ENCODE measurements around the gene ATP2C2.
"Not testable (repeated sequence)": the region's sequence is repeated elsewhere in the genome, so short reads cannot be mapped to it uniquely, and the experiment has no call there.

ATP2C2 gene

GRCh38 chr16:84379709-84380362, 11.5 kb downstream of the ATP2C2 start:
- Histone ChIP-seq H3K9me3 (ENCODE audit: control insufficient read depth, insufficient read depth, low read length) (no peaks in the 10 kb centered on the region), H3K9ac (ENCODE audit: low read depth, low read length) (no peak overlapping the region), H3K4me3 (ENCODE audit: low read depth, low read length) (no peak overlapping the region), H3K36me3 (ENCODE audit: control insufficient read depth, insufficient read depth, low read length) (no peaks in the 10 kb centered on the region), H3K27ac (ENCODE audit: low read depth, low read length) (no peak overlapping the region), H3K27me3 (ENCODE audit: control insufficient read depth, insufficient read depth, low read length) (no peaks in the 10 kb centered on the region), H3K4me1 (ENCODE audit: control insufficient read depth, insufficient read depth, low read length) (peaks cover 10% of the 10 kb centered on the region; the same call in 1 of the 2 replicates)

GRCh38 chr16:84380405-84380804, 12.1 kb downstream of the ATP2C2 start:
- H3K36me3 ChIP-seq (ENCODE audit: control insufficient read depth, insufficient read depth, low read length): no peaks in the 10 kb centered on the region
- no peak overlapping the region for H3K27ac ChIP-seq (ENCODE audit: low read depth, low read length)
- no peaks in the 10 kb centered on the region for H3K27me3 ChIP-seq (ENCODE audit: control insufficient read depth, insufficient read depth, low read length)
- no peak overlapping the region for H3K9ac ChIP-seq (ENCODE audit: low read depth, low read length)
- no peak overlapping the region for H3K4me3 ChIP-seq (ENCODE audit: low read depth, low read length)
- H3K4me1 ChIP-seq (ENCODE audit: control insufficient read depth, insufficient read depth, low read length): peaks cover 10% of the 10 kb centered on the region; the same call in 1 of the 2 replicates
- H3K9me3 ChIP-seq (ENCODE audit: control insufficient read depth, insufficient read depth, low read length): no peaks in the 10 kb centered on the region

- H3K9me3 ChIP-seq (ENCODE audit: control insufficient read depth, insufficient read depth, low read length): no peaks in the 10 kb centered on the region
Measured at GRCh38 chr16:84382396-84382795, 14.1 kb downstream of the ATP2C2 start.

GRCh38 chr16:84383106-84383505, 14.8 kb downstream of the ATP2C2 start:
- H3K9me3 ChIP-seq (ENCODE audit: control insufficient read depth, insufficient read depth, low read length): no peaks in the 10 kb centered on the region

More at GRCh38 chr16:84382396-84382795, 14.1 kb downstream of the ATP2C2 start:
- no peak overlapping the region for H3K9ac ChIP-seq (ENCODE audit: low read depth, low read length)
- no peaks in the 10 kb centered on the region for H3K27me3 ChIP-seq (ENCODE audit: control insufficient read depth, insufficient read depth, low read length)
- no peak overlapping the region for H3K27ac ChIP-seq (ENCODE audit: low read depth, low read length)
- peaks cover 10% of the 10 kb centered on the region; the same call in 1 of the 2 replicates for H3K4me1 ChIP-seq (ENCODE audit: control insufficient read depth, insufficient read depth, low read length)
- no peaks in the 10 kb centered on the region for H3K36me3 ChIP-seq (ENCODE audit: control insufficient read depth, insufficient read depth, low read length)
- no peak overlapping the region for H3K4me3 ChIP-seq (ENCODE audit: low read depth, low read length)

GRCh38 chr16:84386047-84386446, 17.7 kb downstream of the ATP2C2 start:
- no peaks in the 10 kb centered on the region for H3K27me3 ChIP-seq (ENCODE audit: control insufficient read depth, insufficient read depth, low read length)
- H3K36me3 ChIP-seq (ENCODE audit: control insufficient read depth, insufficient read depth, low read length): no peaks in the 10 kb centered on the region
- no peak overlapping the region for H3K27ac ChIP-seq (ENCODE audit: low read depth, low read length)
- no peak overlapping the region for H3K9ac ChIP-seq (ENCODE audit: low read depth, low read length)
- H3K9me3 ChIP-seq (ENCODE audit: control insufficient read depth, insufficient read depth, low read length): no peaks in the 10 kb centered on the region
- no peak overlapping the region for H3K4me3 ChIP-seq (ENCODE audit: low read depth, low read length)
- no peaks in the 10 kb centered on the region for H3K4me1 ChIP-seq (ENCODE audit: control insufficient read depth, insufficient read depth, low read length)

More at GRCh38 chr16:84383106-84383505, 14.8 kb downstream of the ATP2C2 start:
- no peaks in the 10 kb centered on the region for H3K27me3 ChIP-seq (ENCODE audit: control insufficient read depth, insufficient read depth, low read length)
- H3K4me3 ChIP-seq (ENCODE audit: low read depth, low read length): no peak overlapping the region
- no peak overlapping the region for H3K9ac ChIP-seq (ENCODE audit: low read depth, low read length)
- H3K4me1 ChIP-seq (ENCODE audit: control insufficient read depth, insufficient read depth, low read length): peaks cover 10% of the 10 kb centered on the region; the same call in 1 of the 2 replicates
- no peaks in the 10 kb centered on the region for H3K36me3 ChIP-seq (ENCODE audit: control insufficient read depth, insufficient read depth, low read length)
- no peak overlapping the region for H3K27ac ChIP-seq (ENCODE audit: low read depth, low read length)

GRCh38 chr16:84387021-84387420, 18.7 kb downstream of the ATP2C2 start:
- Histone ChIP-seq H3K9ac (ENCODE audit: low read depth, low read length) (no peak overlapping the region), H3K9me3 (ENCODE audit: control insufficient read depth, insufficient read depth, low read length) (no peaks in the 10 kb centered on the region), H3K36me3 (ENCODE audit: control insufficient read depth, insufficient read depth, low read length) (no peaks in the 10 kb centered on the region), H3K27ac (ENCODE audit: low read depth, low read length) (no peak overlapping the region), H3K27me3 (ENCODE audit: control insufficient read depth, insufficient read depth, low read length) (no peaks in the 10 kb centered on the region), H3K4me3 (ENCODE audit: low read depth, low read length) (no peak overlapping the region), H3K4me1 (ENCODE audit: control insufficient read depth, insufficient read depth, low read length) (no peaks in the 10 kb centered on the region)

GRCh38 chr16:84390131-84390785, 21.9 kb downstream of the ATP2C2 start:
- H3K4me3 ChIP-seq (ENCODE audit: low read depth, low read length): no peak overlapping the region
- H3K4me1 ChIP-seq (ENCODE audit: control insufficient read depth, insufficient read depth, low read length): no peaks in the 10 kb centered on the region
- no peaks in the 10 kb centered on the region for H3K27me3 ChIP-seq (ENCODE audit: control insufficient read depth, insufficient read depth, low read length)
- H3K9me3 ChIP-seq (ENCODE audit: control insufficient read depth, insufficient read depth, low read length): no peaks in the 10 kb centered on the region
- no peak overlapping the region for H3K27ac ChIP-seq (ENCODE audit: low read depth, low read length)
- no peak overlapping the region for H3K9ac ChIP-seq (ENCODE audit: low read depth, low read length)
- H3K36me3 ChIP-seq (ENCODE audit: control insufficient read depth, insufficient read depth, low read length): no peaks in the 10 kb centered on the region

- H3K27ac ChIP-seq (ENCODE audit: low read depth, low read length): no peak overlapping the region
- H3K9me3 ChIP-seq (ENCODE audit: control insufficient read depth, insufficient read depth, low read length): no peaks in the 10 kb centered on the region
- H3K4me3 ChIP-seq (ENCODE audit: low read depth, low read length): no peak overlapping the region
- no peak overlapping the region for H3K9ac ChIP-seq (ENCODE audit: low read depth, low read length)
- H3K27me3 ChIP-seq (ENCODE audit: control insufficient read depth, insufficient read depth, low read length): no peaks in the 10 kb centered on the region
- no peaks in the 10 kb centered on the region for H3K4me1 ChIP-seq (ENCODE audit: control insufficient read depth, insufficient read depth, low read length)
- H3K36me3 ChIP-seq (ENCODE audit: control insufficient read depth, insufficient read depth, low read length): no peaks in the 10 kb centered on the region
Measured at GRCh38 chr16:84391151-84392030, 23.1 kb downstream of the ATP2C2 start.

GRCh38 chr16:84392031-84392360, 23.7 kb downstream of the ATP2C2 start:
- Histone ChIP-seq H3K9me3 (ENCODE audit: control insufficient read depth, insufficient read depth, low read length) (no peaks in the 10 kb centered on the region), H3K4me3 (ENCODE audit: low read depth, low read length) (no peak overlapping the region)

GRCh38 chr16:84396082-84396481, 27.7 kb downstream of the ATP2C2 start:
- not testable (repeated sequence) for H3K27me3 ChIP-seq (ENCODE audit: control insufficient read depth, insufficient read depth, low read length); H3K27ac ChIP-seq (ENCODE audit: low read depth, low read length)

More at GRCh38 chr16:84392031-84392360, 23.7 kb downstream of the ATP2C2 start:
- H3K4me1 ChIP-seq (ENCODE audit: control insufficient read depth, insufficient read depth, low read length): no peaks in the 10 kb centered on the region
- no peaks in the 10 kb centered on the region for H3K27me3 ChIP-seq (ENCODE audit: control insufficient read depth, insufficient read depth, low read length)
- no peak overlapping the region for H3K27ac ChIP-seq (ENCODE audit: low read depth, low read length)
- no peaks in the 10 kb centered on the region for H3K36me3 ChIP-seq (ENCODE audit: control insufficient read depth, insufficient read depth, low read length)
- no peak overlapping the region for H3K9ac ChIP-seq (ENCODE audit: low read depth, low read length)

More at GRCh38 chr16:84396082-84396481, 27.7 kb downstream of the ATP2C2 start:
- not testable (repeated sequence) for H3K4me3 ChIP-seq (ENCODE audit: low read depth, low read length); H3K9ac ChIP-seq (ENCODE audit: low read depth, low read length); H3K36me3 ChIP-seq (ENCODE audit: control insufficient read depth, insufficient read depth, low read length); H3K9me3 ChIP-seq (ENCODE audit: control insufficient read depth, insufficient read depth, low read length); H3K4me1 ChIP-seq (ENCODE audit: control insufficient read depth, insufficient read depth, low read length)
